HL-60 (cell line): ENCODE data around the gene C1orf232.

Experiments used
- DNase-seq, 2 experiments: peaks; one replicate each; pipeline ENCODE4 v3.0.0-alpha.2; 2010 to 2020; ENCODE audit warnings: low read depth in 1 of 2, low spot score in 1 of 2
- H3K27ac ChIP-seq: fragments of 250-450 bp; sonication (Bioruptor Pico); replicated peaks from 2 replicates; pipeline ENCODE4 v1.5.1; 2020; ENCODE audit warnings: mild to moderate bottlenecking, moderate library complexity
- H3K27me3 ChIP-seq: fragments of 250-450 bp; sonication (Bioruptor Pico); 2 replicates; pipeline ENCODE4 v1.5.1; 2021; ENCODE audit warnings: mild to moderate bottlenecking, moderate library complexity; ENCODE audit not compliant: insufficient read depth, poor library complexity, severe bottlenecking
- H3K4me3 ChIP-seq: replicated peaks from 2 replicates; pipeline ENCODE4 v1.5.1; 2011; ENCODE audit warnings: mild to moderate bottlenecking, control low read depth, low read length; ENCODE audit not compliant: insufficient read depth
- CTCF ChIP-seq: IDR thresholded peaks from one replicate; pipeline ENCODE4 v1.5.1; 2011; ENCODE audit warnings: low read length, control low read depth, inconsistent platforms; ENCODE audit not compliant: insufficient read depth
- GABPA ChIP-seq: IDR thresholded peaks from 2 replicates; pipeline ENCODE4 v1.6.1; 2012; ENCODE audit warnings: low read depth
- POLR2AphosphoS5 ChIP-seq: IDR thresholded peaks from 2 replicates; pipeline ENCODE4 v1.6.1; 2012; ENCODE audit warnings: low read depth
- SPI1 ChIP-seq: IDR thresholded peaks from 2 replicates; pipeline ENCODE4 v1.6.1; 2012; ENCODE audit warnings: low read depth, mild to moderate bottlenecking, borderline replicate concordance
- TF ChIP-seq, protein P1 (sequence below): IDR thresholded peaks from 2 replicates; pipeline ENCODE4 v1.6.1; 2012; ENCODE audit warnings: low read depth; ENCODE audit not compliant: insufficient replicate concordance

The C1orf232 gene

DNA sequence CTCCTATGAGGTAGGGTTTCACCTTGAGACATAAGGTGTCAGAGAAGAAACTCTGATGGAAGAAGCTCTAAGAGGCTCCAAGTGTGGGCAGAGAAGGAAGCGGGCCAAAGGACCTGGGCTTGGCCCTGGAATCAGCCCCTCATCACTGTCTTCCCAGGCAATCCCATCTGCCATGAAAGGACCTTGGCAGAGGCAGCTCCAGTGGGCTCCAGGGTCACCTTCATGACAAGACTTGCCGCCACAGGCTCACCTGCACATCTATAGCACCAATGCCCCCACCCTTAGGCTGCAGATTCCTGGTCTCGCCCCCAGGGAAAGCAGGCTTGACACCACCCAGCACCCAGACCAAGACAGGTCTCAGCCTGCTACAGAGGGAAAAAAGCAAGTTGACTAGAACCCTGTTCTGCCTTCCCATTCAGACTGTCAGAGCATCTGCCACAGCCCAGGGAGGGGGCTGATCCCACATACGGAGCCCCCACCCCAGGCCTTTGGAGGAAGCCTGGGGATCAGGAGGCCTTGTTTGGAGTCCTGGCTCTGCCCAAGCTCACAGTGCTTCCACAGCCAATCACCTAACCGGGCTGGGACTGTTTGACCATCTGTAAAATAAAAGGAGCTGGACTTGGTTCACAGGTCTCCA is 10.4 kb downstream of the C1orf232 start:
- Histone ChIP-seq H3K27me3 (peaks cover 7% of the 10 kb centered on the region), H3K27ac (no peak overlapping the region), H3K4me3 (no peak overlapping the region)
- no peak for DNase-seq
- TF ChIP-seq, protein P1, sequence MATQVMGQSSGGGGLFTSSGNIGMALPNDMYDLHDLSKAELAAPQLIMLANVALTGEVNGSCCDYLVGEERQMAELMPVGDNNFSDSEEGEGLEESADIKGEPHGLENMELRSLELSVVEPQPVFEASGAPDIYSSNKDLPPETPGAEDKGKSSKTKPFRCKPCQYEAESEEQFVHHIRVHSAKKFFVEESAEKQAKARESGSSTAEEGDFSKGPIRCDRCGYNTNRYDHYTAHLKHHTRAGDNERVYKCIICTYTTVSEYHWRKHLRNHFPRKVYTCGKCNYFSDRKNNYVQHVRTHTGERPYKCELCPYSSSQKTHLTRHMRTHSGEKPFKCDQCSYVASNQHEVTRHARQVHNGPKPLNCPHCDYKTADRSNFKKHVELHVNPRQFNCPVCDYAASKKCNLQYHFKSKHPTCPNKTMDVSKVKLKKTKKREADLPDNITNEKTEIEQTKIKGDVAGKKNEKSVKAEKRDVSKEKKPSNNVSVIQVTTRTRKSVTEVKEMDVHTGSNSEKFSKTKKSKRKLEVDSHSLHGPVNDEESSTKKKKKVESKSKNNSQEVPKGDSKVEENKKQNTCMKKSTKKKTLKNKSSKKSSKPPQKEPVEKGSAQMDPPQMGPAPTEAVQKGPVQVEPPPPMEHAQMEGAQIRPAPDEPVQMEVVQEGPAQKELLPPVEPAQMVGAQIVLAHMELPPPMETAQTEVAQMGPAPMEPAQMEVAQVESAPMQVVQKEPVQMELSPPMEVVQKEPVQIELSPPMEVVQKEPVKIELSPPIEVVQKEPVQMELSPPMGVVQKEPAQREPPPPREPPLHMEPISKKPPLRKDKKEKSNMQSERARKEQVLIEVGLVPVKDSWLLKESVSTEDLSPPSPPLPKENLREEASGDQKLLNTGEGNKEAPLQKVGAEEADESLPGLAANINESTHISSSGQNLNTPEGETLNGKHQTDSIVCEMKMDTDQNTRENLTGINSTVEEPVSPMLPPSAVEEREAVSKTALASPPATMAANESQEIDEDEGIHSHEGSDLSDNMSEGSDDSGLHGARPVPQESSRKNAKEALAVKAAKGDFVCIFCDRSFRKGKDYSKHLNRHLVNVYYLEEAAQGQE: no peak
- TF ChIP-seq POLR2AphosphoS5 (no peak), GABPA (no peak), CTCF (no peak), SPI1 (no peak)

GRCh38 chr1:26156285-26157038 is 12.3 kb downstream of the C1orf232 start:
- Histone ChIP-seq H3K4me3 (no peak overlapping the region), H3K27ac (no peak overlapping the region), H3K27me3 (peaks cover 4% of the 10 kb centered on the region)
- TF ChIP-seq GABPA (no peak), SPI1 (no peak), CTCF (no peak), POLR2AphosphoS5 (no peak)
- TF ChIP-seq, protein P1: no peak
- no peak for DNase-seq

- no peak for DNase-seq
- no peak overlapping the region for H3K27ac ChIP-seq
- H3K4me3 ChIP-seq: no peak overlapping the region
- TF ChIP-seq GABPA (no peak), POLR2AphosphoS5 (no peak), CTCF (no peak), SPI1 (no peak)
- TF ChIP-seq, protein P1: no peak
- H3K27me3 ChIP-seq: peaks cover 4% of the 10 kb centered on the region
Measured at GRCh38 chr1:26155370-26156284, 13.1 kb downstream of the C1orf232 start.
